ENCODE results near the gene PLD4.

DNA sequence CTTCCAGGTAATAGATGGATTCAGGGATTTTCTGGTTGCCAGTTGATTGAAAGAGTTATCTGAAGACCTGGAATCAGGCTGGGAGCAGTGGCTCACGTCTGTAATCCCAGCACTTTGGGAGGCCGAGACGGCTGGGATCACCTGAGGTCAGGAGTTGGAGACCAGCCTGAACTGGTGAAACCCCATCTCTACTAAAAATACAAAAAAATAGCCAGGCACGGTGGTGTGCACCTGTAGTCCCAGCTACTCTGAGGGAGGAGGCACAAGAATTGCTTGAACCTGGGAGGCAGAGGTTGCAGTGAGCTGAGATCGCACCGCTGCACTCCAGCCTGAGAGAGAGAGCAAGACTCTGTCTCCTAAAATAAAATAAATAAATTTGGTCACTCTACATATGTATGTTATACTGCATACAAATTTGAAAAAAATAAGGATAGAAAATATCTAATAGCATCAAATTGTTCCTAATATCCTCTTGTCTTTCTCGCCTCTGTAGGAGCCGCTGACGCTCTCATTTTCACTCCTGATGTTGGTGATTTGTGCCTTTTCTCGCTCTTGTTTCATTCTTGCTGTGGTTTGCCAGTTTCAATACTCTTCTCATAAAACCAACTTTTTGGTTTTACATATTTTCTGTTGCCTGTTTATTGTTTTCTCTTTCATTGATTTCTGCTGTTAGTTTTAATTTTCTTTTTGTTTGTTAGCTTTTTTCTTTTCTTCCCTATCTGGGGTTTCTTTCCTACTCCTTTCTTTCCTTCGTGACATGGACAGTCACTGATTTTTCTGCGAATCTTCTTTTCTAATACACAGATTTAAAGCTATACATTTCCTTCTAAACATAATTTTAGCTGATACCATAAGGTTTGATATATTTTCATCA lies 23.8 kb upstream of the PLD4 start:
- TF ChIP-seq, protein P1, sequence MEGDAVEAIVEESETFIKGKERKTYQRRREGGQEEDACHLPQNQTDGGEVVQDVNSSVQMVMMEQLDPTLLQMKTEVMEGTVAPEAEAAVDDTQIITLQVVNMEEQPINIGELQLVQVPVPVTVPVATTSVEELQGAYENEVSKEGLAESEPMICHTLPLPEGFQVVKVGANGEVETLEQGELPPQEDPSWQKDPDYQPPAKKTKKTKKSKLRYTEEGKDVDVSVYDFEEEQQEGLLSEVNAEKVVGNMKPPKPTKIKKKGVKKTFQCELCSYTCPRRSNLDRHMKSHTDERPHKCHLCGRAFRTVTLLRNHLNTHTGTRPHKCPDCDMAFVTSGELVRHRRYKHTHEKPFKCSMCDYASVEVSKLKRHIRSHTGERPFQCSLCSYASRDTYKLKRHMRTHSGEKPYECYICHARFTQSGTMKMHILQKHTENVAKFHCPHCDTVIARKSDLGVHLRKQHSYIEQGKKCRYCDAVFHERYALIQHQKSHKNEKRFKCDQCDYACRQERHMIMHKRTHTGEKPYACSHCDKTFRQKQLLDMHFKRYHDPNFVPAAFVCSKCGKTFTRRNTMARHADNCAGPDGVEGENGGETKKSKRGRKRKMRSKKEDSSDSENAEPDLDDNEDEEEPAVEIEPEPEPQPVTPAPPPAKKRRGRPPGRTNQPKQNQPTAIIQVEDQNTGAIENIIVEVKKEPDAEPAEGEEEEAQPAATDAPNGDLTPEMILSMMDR (conservative IDR thresholded peaks at IDR 0.05 in 1 of 2, IDR thresholded peaks at IDR 0.05 in 1 of 2; ENCODE audit: low read depth in 1 of 2, low read length in 2 of 2) = no peak
- no peak for TF ChIP-seq EZH2 (IDR thresholded peaks at IDR 0.05; ENCODE audit: low read length, missing control alignments)

Measured in fibroblast of lung (primary cell).